HepG2 (cell line): ENCODE data around the gene MLXIPL. TPM values are rescaled to one million over a fixed set of nuclear protein-coding genes. Genes with fewer than 3 reads are reported as not detected.

Source experiments
- ARID4A ChIP-seq: sonication (generic); formaldehyde crosslinking; IDR thresholded peaks from 2 replicates; pipeline ENCODE4 v1.5.0; 2020; ENCODE audit warnings: mild to moderate bottlenecking, missing genetic modification reagents, borderline replicate concordance
- E2F1 ChIP-seq: sonication (generic); formaldehyde crosslinking; IDR thresholded peaks from 2 replicates; pipeline ENCODE4 v1.5.0; 2020; ENCODE audit warnings: missing genetic modification reagents
- ELF3 ChIP-seq: IDR thresholded peaks from 2 replicates; pipeline ENCODE4 v1.6.1; 2016; ENCODE audit warnings: missing genetic modification reagents, missing compliant biosample characterization
- MAX ChIP-seq: IDR thresholded peaks from 2 replicates; pipeline ENCODE4 v1.6.1; 2012; ENCODE audit warnings: inconsistent platforms
- NFAT5 ChIP-seq: sonication (generic); formaldehyde crosslinking; IDR thresholded peaks from 2 replicates; pipeline ENCODE4 v1.4.0; 2020; ENCODE audit warnings: missing genetic modification reagents
- NKX3-1 ChIP-seq: sonication (generic); formaldehyde crosslinking; IDR thresholded peaks from 2 replicates; pipeline ENCODE4 v1.5.0; 2020; ENCODE audit warnings: missing genetic modification reagents
- NONO ChIP-seq, 2 experiments: fragments of 450-650 bp in 1 of 2; sonication (generic) in 1 of 2; formaldehyde crosslinking in 1 of 2; IDR thresholded peaks in 1 of 2; conservative IDR thresholded peaks in 1 of 2; 2 replicates each; pipeline versions ENCODE4 v1.6.1 to v1.8.0; 2017 to 2022; ENCODE audit warnings: mild to moderate bottlenecking in 1 of 2, missing genetic modification reagents in 1 of 2, moderate library complexity in 1 of 2
- SIN3A ChIP-seq: IDR thresholded peaks from 2 replicates; pipeline ENCODE4 v1.6.1; 2011; ENCODE audit warnings: low read depth, mild to moderate bottlenecking, control low read depth, low read length, borderline replicate concordance
- TEF ChIP-seq: sonication (generic); formaldehyde crosslinking; IDR thresholded peaks from 2 replicates; pipeline ENCODE4 v1.5.0; 2020; ENCODE audit warnings: missing genetic modification reagents
- ZNF441 ChIP-seq: sonication (generic); formaldehyde crosslinking; IDR thresholded peaks from 2 replicates; pipeline ENCODE4 v1.7.0; 2021; ENCODE audit warnings: missing genetic modification reagents, borderline replicate concordance
- ZNF501 ChIP-seq: sonication (generic); formaldehyde crosslinking; IDR thresholded peaks from 2 replicates; pipeline ENCODE4 v1.5.1; 2020; ENCODE audit warnings: mild to moderate bottlenecking, moderate library complexity, missing genetic modification reagents
- polyA plus RNA-seq, 8 experiments: library from polyadenylated mRNA; depleted of rRNA in 3 of 8; stranded (reverse) in 7 of 8; unstranded in 1 of 8; fragments of >200 nt; fragmentation: Illumina TruSeq in 4 of 8; extraction: Trizol in 4 of 8; gene quantifications; 2 replicates each; pipeline versions ENCODE4 v1.2.1 to v1.2.3, GENCODE V29; 2011 to 2016; ENCODE audit warnings: low read depth in 4 of 8, missing spikeins in 1 of 8, mixed read lengths in 1 of 8; ENCODE audit not compliant: insufficient read depth in 1 of 8
- total RNA-seq, 5 experiments: library from RNA; depleted of rRNA; stranded (reverse); fragments of >200 nt; fragmentation: Illumina TruSeq; extraction: Trizol; gene quantifications; 2 replicates each; pipeline ENCODE4 v1.2.3, GENCODE V29; 2016; ENCODE audit warnings: low read depth in 1 of 5

Gene MLXIPL
- total and polyA plus RNA-seq, 2 of the 13 experiments (the other 11 are each of a cell fraction or from before 2014, with no cell fraction given) = 51.6 to 60.1 TPM

- TF ChIP-seq E2F1 (CRISPR knock-in tag) (peak; percentile 60; the same call in 1 of the 2 replicates), ELF3 (CRISPR knock-in tag) (no peak), SIN3A (peak; percentile 73; the same call in 1 of the 2 replicates), TEF (CRISPR knock-in tag) (0 out of 2 replicates have a peak, but pooled peaks have one; percentile 49), NFAT5 (CRISPR knock-in tag) (peak; percentile 85), ZNF441 (peak; percentile 61; the same call in 1 of the 2 replicates), MAX (peak; percentile 43; the same call in 1 of the 2 replicates), NONO (IDR thresholded peaks at IDR 0.05) (no peak), NONO (CRISPR knock-in tag; conservative IDR thresholded peaks at IDR 0.05) (peak; percentile 66), NKX3-1 (peak; percentile 79; the same call in 1 of the 2 replicates), ZNF501 (CRISPR knock-in tag) (peak; percentile 90), ARID4A (peak; percentile 88)
Measured at GRCh38 chr7:73623798-73624668, at the start of gene MLXIPL (continued).
